Activated T-cell treated with anti-CD3 and anti-CD28 coated beads for 4 hours (primary cell): ENCODE measurements around the gene ZNF532.

Experiments used
- DNase-seq: peaks from one replicate; pipeline ENCODE4 v3.0.0-alpha.2; 2020

Gene ZNF532

DNA sequence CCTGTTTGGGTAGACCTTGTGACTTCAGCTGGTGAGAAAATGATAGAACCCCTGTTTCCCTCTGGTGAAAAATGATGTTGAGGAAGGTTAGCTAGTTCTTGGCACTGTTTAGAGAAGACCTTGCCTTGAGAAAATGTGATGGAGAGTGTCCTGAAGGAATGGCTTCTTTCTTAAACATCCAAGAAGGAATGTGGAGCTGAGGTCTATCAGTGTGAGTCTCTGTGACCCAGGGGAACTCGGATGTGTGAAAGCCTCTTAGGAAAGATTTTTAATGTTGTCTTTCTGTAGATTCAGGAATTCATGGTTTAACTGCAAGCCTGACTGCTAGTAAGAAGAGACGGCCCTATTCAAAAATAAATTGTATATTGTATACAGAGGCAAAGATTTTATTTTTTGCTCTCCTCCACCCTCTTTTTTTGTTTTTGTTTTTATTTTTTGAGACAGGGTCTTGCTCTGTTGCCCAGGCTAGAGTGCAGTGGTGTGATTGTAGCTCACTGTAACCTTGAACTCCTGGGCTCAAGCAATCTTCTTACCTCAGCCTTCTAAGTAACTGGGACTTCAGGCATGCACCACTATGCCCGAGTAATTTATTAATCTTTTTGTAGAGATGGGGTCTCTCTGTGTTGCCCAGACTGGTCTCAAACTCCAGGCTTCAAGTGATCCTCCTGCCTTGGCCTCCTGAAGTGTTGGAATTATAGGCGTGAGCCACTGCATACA lies 87.5 kb downstream of the ZNF532 start:
- DNase-seq = no peak

- DNase-seq = no peak
These were observed 88.2 kb downstream of the ZNF532 start for GRCh38 chr18:58952858-58953257.

- DNase-seq = no peak
These were observed 89.0 kb downstream of the ZNF532 start for GRCh38 chr18:58953627-58954026.

DNA sequence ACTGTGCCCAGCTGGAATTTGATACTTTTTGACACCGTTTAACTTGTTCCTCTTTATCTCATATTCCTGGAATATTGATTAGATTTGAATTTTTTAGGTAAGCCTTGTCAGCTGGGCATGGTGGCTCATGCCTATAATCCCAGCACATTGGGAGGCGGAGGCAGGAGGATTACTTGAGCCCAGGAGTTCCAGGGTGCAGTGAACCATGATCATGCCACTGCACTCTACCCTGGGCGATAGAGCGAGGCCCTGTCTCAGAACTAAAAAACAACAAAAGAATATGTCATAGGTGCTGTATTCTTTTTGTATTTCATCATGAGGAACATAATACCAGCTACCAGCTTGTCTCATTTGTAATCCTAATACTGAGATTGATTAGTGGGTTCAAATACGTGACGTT lies 90.3 kb downstream of the ZNF532 start:
- no peak for DNase-seq

- DNase-seq = no peak
These were observed 91.1 kb downstream of the ZNF532 start for GRCh38 chr18:58955738-58956137.

GRCh38 chr18:58958628-58959027 lies 94.0 kb downstream of the ZNF532 start:
- no peak for DNase-seq

DNA sequence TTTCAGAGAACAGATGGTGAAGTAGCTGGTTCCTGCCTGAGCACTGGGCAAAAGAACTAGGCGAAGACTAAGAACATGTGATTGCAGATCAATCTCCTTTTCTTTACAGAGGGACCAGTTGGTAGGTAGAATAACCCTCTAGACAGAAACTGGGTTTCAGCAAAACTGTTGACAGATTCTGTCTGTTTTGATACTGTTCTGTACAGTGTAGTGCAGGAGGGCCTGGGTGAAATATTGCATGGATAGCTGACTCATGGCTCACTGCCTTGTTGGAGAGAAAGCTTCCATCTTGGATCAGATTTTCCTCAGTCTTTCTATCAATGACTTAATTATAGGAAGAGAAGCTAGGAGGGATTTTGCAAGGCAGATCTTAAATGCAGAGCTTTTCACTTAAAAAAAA lies 95.8 kb downstream of the ZNF532 start:
- no peak for DNase-seq

DNA sequence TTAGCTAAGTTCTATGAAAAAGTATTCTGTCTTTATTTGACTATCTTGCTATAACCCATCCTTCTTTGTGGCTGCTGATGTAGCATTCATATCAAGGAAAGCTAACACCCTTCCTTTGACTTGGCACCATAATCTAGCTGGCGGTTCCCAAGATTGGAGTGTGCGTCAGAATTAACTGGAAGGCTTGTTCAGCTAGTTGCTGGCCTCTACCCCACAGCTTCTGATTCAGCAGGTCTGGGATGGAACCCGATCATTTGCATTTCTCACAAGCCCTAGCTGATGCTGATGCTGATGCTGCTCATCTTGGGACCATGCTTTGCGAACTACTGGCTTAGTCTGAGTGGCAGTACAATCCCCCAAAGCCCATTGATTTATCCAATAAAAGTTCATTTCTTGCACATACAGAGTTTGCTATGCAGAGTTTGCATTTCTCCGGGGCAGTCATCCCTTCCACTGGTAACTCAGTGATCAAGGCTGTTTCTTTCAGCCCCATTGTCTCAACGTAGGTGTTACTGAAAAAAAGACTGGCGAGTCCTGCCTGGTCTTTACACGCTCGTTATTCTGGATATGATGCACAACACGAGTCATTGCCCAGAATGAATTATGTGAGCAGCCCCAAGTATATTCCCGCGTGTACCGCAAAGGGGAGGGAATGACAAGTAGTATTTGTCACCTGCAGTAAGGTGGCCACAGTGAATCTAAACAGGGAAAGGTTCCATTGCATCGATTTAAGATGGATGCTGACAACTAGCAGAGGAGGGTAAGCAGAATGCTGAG lies 96.5 kb downstream of the ZNF532 start:
- no peak for DNase-seq

DNA sequence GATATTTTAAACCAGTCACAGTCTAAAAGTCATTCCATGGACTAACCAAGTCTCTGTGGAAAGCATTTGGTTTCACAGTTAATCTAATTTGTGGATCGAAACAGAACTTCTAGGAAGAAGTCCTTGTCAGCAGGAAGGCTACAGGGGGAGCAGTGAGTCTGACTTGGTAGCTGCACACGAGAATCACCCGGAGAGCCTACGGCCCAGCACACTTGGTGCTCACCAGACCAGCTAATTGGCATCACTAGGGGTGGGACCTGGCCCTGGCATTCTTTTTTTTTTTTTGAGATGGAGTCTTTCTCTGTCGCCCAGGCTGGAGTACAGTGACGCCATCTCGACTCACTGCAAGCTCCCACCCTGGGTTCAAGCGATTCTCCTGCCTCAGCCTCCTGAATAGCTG lies 97.7 kb downstream of the ZNF532 start:
- DNase-seq = no peak

DNA sequence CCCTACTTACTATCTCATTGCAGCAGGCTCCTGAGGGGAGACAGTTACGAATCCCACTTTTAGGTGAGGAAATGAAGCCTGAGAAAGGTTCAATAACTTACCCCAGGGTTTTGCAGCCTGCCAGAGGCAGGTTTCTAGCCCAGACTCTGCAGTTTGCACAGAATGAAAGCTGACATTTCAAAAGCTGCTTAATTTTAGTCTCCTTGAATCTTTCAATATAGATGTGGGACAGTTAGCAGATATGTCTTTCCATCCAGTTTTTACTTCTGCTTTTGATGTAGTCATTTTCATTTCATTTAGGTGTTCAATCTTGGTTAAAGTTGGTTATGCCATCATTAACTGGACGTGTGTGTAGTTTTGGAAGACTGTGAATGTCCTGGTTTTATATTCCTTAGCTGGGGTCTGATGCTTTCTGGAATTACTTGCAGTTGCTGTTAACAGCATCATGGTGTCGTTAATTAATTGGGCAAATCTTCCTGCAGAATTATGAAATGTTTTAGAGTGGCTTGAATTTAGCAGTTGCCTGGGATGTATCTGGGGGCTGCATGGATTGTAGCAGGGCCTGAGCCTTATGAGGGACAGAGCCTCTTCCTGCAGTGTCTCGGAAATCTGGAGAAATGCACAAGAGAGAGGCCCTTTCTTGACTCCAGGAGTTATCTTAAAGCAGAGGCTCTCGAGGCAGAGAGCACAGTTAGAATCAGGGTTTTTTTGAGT lies 100.8 kb downstream of the ZNF532 start:
- DNase-seq = no peak

DNA sequence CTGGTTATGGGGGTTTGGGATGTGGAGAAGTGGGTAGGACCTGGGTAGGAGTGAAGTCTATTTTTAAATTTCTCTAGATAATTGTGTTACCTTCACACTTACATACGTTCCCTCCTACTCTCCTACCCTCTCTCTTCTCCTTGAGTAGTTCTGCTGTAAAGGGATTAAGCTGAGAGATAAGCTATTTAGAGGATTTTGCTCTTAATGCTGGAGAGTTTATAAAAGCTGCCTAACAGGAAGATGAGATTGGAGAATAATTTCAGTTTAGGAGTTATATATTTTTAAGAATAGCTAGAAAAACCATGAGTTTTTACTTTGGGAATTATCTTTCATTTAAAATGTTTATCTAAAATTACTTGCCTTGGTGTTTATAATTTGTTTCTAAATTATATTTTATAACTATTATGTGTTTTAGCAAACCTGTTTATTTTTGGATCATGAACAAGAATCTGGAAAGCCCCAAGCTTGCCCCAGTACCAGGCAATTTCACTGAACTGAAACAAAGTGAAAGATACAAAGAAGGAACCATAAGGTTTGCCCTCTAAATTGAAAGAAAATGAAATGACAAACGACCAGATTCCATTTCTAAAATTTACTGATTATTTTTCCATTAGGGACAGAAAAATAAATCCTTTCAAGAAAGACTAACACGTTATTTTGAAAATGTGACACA lies 101.5 kb downstream of the ZNF532 start:
- DNase-seq = no peak

DNA sequence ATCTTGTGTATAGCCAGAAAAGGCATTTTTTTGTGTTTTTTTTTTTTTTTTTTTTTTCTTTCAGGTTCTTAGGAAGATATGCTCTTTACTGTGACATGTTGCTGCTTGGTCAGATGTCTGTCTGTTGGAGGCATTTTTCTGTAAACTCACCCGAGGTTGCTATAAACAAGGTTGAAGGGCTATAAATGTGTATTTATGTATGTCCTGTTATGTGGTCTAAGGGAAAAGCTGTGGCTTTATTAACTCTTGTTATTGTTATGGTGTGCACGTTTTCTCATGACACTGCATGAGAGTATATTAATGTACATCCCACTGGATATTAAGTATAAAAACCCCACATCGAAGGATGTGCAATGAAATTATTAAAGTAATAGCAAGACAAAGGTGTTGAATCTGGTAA lies 102.0 kb downstream of the ZNF532 start:
- DNase-seq = no peak

DNA sequence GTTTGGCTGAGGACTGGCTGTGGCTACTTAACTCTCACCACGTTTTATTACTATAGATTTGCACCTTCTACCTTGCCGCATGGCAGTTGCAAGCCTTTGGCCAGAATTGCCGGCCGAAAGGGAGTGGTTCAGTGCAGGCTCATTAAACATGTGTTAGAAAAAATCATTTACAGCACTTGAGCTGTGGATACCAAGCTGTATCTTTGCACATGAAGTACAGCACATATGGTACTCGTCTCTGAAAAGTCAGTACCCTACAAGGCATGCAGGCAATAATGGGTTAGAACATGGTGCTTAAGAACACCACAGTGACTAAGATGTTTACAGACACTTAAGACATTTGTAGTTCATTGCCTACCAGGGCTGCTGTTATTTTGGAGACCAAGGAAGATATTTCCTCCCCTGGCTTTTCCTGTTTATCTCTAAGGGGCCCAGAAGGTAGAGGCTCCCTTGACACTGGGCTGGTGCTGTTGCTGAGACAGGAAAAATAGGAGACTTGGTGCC lies 103.1 kb downstream of the ZNF532 start:
- no peak for DNase-seq

GRCh38 chr18:58970943-58971790 lies 106.5 kb downstream of the ZNF532 start:
- no peak for DNase-seq

GRCh38 chr18:58975296-58975695 lies 110.6 kb downstream of the ZNF532 start:
- DNase-seq = no peak

DNA sequence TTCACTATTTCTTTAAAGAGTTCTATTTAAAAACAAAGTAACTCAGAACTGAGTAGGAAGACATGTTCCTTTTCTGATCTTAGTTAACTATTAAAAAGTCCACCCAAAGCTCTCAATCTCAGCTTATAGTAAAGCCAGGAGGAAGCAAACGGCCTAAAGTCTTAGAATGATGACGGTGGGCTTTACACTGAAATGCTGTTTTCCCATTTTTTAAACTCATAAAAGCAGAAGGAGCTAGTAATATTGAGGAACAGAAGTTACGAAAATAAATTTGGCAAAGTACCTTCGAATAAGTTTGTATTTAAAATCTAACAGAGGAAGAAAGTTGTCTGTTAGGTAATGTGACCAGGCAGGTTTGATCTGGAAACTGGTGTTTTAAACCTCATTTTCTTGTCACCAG lies 111.1 kb downstream of the ZNF532 start:
- no peak for DNase-seq

GRCh38 chr18:58977223-58977622 lies 112.5 kb downstream of the ZNF532 start:
- no peak for DNase-seq

DNA sequence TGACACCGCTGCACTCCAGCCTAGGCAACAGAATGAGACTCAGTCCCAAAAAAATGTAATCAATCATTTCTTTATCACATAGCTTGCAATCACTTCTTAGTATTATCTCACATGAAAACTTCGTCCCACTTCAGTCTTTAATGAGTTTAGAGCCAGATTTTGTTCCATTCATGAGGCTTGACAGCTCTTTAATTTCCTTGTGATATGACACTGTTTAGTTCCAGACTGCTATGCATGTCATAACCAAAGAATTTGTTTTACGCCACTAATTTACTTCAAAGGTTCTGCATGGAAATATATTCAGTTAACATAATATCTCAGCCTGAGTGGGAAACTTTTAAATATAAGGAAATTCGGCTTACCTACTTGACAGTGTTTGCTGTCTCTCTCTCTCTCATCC lies 113.1 kb downstream of the ZNF532 start:
- no peak for DNase-seq

GRCh38 chr18:58978916-58979315 lies 114.2 kb downstream of the ZNF532 start:
- no peak for DNase-seq

DNA sequence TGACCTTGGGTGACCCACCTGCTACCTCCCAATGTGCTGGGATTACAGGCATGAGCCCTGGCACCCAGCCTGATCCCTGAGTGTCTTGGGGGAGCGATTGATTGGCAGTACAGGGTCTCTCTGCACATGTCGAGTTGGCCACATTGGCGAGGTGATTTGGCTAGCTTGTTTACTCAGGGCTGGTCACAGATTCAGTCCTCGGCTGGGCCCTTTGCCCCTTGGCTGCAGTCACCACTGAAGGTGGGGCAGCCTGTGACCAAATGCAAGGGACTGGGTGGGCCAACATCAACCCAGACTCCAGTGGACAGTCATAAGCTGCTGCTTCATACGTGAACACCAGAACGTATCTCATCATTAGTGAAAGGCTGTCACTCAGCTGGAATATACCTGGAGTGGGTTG lies 114.9 kb downstream of the ZNF532 start:
- DNase-seq = no peak

GRCh38 chr18:58980991-58981390 lies 116.3 kb downstream of the ZNF532 start:
- no peak for DNase-seq
